Measurements from ENCODE around the gene ZNF407.
A peak's percentile ranks its signal among the peaks of the same experiment; 100 is the strongest.

DNA sequence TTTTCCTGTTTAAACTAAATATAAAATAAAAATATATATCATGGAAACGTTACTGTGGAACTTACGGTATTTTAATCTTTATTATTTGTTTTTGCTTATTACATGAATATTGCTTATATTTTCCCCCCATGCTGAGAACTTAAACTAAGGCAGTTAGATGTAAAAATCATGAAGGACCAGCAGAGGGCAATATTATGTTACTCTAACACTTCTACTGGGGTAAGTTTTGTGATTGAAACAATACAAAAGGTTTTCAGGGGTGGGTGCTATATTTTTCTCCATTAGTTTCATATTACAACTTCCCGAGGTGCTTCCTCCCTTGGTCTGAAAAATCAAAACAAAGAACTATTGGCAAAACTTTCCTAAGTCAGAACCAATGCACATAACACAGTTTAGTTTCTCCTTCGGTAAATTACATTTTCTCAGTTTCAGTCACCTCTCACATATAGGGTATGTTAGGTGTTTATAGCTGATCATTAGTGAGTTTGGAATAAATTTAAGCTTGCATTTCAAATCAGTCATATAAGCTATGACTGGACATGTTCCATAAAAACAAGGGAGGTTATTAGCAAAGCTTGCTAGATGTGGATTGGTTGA, 54.8 kb downstream of the ZNF407 start:
- TF ChIP-seq, protein P1, sequence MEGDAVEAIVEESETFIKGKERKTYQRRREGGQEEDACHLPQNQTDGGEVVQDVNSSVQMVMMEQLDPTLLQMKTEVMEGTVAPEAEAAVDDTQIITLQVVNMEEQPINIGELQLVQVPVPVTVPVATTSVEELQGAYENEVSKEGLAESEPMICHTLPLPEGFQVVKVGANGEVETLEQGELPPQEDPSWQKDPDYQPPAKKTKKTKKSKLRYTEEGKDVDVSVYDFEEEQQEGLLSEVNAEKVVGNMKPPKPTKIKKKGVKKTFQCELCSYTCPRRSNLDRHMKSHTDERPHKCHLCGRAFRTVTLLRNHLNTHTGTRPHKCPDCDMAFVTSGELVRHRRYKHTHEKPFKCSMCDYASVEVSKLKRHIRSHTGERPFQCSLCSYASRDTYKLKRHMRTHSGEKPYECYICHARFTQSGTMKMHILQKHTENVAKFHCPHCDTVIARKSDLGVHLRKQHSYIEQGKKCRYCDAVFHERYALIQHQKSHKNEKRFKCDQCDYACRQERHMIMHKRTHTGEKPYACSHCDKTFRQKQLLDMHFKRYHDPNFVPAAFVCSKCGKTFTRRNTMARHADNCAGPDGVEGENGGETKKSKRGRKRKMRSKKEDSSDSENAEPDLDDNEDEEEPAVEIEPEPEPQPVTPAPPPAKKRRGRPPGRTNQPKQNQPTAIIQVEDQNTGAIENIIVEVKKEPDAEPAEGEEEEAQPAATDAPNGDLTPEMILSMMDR (IDR thresholded peaks at IDR 0.05): peak; percentile 53 to 64 (median 60)
- TF ChIP-seq POLR2A (IDR thresholded peaks at IDR 0.05): no peak
